ENCODE data around the gene TSTD2. TPM values are rescaled to one million over a fixed set of nuclear protein-coding genes. Genes with fewer than 3 reads are reported as not detected.

Gene TSTD2
- polyA plus RNA-seq, 1 donor from 2014 or later = 50.0 TPM

GRCh38 chr9:97627624-97628023 lies 5.5 kb downstream of the TSTD2 start:
- no peak for TF ChIP-seq REST (IDR thresholded peaks at IDR 0.05; ENCODE audit: borderline replicate concordance)
- no peak for TF ChIP-seq EZH2 (IDR thresholded peaks at IDR 0.05; ENCODE audit: borderline replicate concordance, insufficient read depth, low read length, poor library complexity, severe bottlenecking)
- no peak for TF ChIP-seq RAD21 (conservative IDR thresholded peaks at IDR 0.05)
- no peak for TF ChIP-seq EP300 (conservative IDR thresholded peaks at IDR 0.05; ENCODE audit: poor library complexity, severe bottlenecking)
- TF ChIP-seq SMC3 (conservative IDR thresholded peaks at IDR 0.05; ENCODE audit: poor library complexity) = no peak
- TF ChIP-seq TAF1 (IDR thresholded peaks at IDR 0.05; ENCODE audit: low read depth) = no peak
- TF ChIP-seq CTCF (IDR thresholded peaks at IDR 0.05; ENCODE audit: poor library complexity, severe bottlenecking) = no peak
- TF ChIP-seq MXI1 (conservative IDR thresholded peaks at IDR 0.05; ENCODE audit: poor library complexity, severe bottlenecking) = no peak
- TF ChIP-seq POLR2AphosphoS5 (IDR thresholded peaks at IDR 0.05) = no peak
- Histone ChIP-seq H4K20me1 (ENCODE audit: insufficient read depth) (no peaks in the 10 kb centered on the region), H3K9ac (ENCODE audit: low read length) (no peak overlapping the region), H3F3A (ENCODE audit: insufficient read depth, low read length, poor library complexity, severe bottlenecking) (peaks cover 7% of the 10 kb centered on the region), H3K9me3 (ENCODE audit: low read length) (no peaks in the 10 kb centered on the region), H3K36me3 (ENCODE audit: insufficient read depth, low read length) (peaks cover 6% of the 10 kb centered on the region), H3K79me2 (replicated peaks; ENCODE audit: insufficient read depth, low read length) (peaks cover 61% of the 10 kb centered on the region), H3K9me2 (ENCODE audit: insufficient read depth, low read length) (no peaks in the 10 kb centered on the region), H3K27me3 (ENCODE audit: insufficient read depth, low read depth, low read length) (no peaks in the 10 kb centered on the region), H3K4me2 (ENCODE audit: low read length) (no peak overlapping the region), H3K4me3 (ENCODE audit: low read length) (no peak overlapping the region), H2AFZ (ENCODE audit: low read depth, low read length) (no peak overlapping the region), H3K27ac (ENCODE audit: low read length) (no peak overlapping the region)

GRCh38 chr9:97625620-97626019 lies 7.5 kb downstream of the TSTD2 start:
- H3K27ac ChIP-seq (ENCODE audit: low read length) = no peak overlapping the region
- no peaks in the 10 kb centered on the region for H3F3A ChIP-seq (ENCODE audit: insufficient read depth, low read length, poor library complexity, severe bottlenecking)
- H3K4me2 ChIP-seq (ENCODE audit: low read length) = no peak overlapping the region
- H3K9me3 ChIP-seq (ENCODE audit: low read length) = peaks cover 4% of the 10 kb centered on the region
- no peaks in the 10 kb centered on the region for H3K9me2 ChIP-seq (ENCODE audit: insufficient read depth, low read length)
- H3K36me3 ChIP-seq (ENCODE audit: insufficient read depth, low read length) = peaks cover 6% of the 10 kb centered on the region
- no peaks in the 10 kb centered on the region for H3K27me3 ChIP-seq (ENCODE audit: insufficient read depth, low read depth, low read length)
- no peak overlapping the region for H3K9ac ChIP-seq (ENCODE audit: low read length)
- H4K20me1 ChIP-seq (ENCODE audit: insufficient read depth) = no peaks in the 10 kb centered on the region
- no peak overlapping the region for H2AFZ ChIP-seq (ENCODE audit: low read depth, low read length)
- TF ChIP-seq SMC3 (conservative IDR thresholded peaks at IDR 0.05; ENCODE audit: poor library complexity) (no peak), REST (IDR thresholded peaks at IDR 0.05; ENCODE audit: borderline replicate concordance) (no peak), EP300 (conservative IDR thresholded peaks at IDR 0.05; ENCODE audit: poor library complexity, severe bottlenecking) (no peak), MXI1 (conservative IDR thresholded peaks at IDR 0.05; ENCODE audit: poor library complexity, severe bottlenecking) (no peak), TAF1 (IDR thresholded peaks at IDR 0.05; ENCODE audit: low read depth) (no peak), CTCF (IDR thresholded peaks at IDR 0.05; ENCODE audit: poor library complexity, severe bottlenecking) (no peak), POLR2AphosphoS5 (IDR thresholded peaks at IDR 0.05) (no peak), EZH2 (IDR thresholded peaks at IDR 0.05; ENCODE audit: borderline replicate concordance, insufficient read depth, low read length, poor library complexity, severe bottlenecking) (no peak), RAD21 (conservative IDR thresholded peaks at IDR 0.05) (no peak)
- peaks cover 46% of the 10 kb centered on the region for H3K79me2 ChIP-seq (replicated peaks; ENCODE audit: insufficient read depth, low read length)
- no peak overlapping the region for H3K4me3 ChIP-seq (ENCODE audit: low read length)

Measured in neural cell (in vitro differentiated cells).